HCT116 (cell line): ENCODE data around the gene WNK4. TPM values are rescaled to one million over a fixed set of nuclear protein-coding genes. Genes with fewer than 3 reads are reported as not detected.

Source experiments
- ATAC-seq: fragments of 200-7000 bp; cut with Tn5 transposase; 2 replicates; pipeline ENCODE4 v1.9.1; 2020; ENCODE audit warnings: mild to moderate bottlenecking, moderate library complexity
- BruUV-seq: library from RNA; stranded (reverse); fragments of 400-500 nt; replicated peaks from 2 replicates; lab custom pipeline; 2021; lab: Mats Ljungman, UMichigan
- CTCF ChIA-PET: fragments of 300-600 bp; sonication (Branson Sonifier 250); formaldehyde crosslinking; loops from one replicate; lab custom pipeline; 2021; ENCODE audit warnings: antibody characterized with exemption; lab: Charles Lee
- POLR2A ChIA-PET: fragments of 300-600, 350-600 bp; sonication (Branson Sonifier 250); formaldehyde crosslinking; loops from one replicate; lab custom pipeline; 2021; ENCODE audit warnings: antibody characterized with exemption; lab: Charles Lee
- RAD21 ChIA-PET, 2 experiments: fragments of 300-600 bp; sonication (Branson Sonifier 250); formaldehyde crosslinking; loops; one replicate each; lab custom pipeline; 2023; ENCODE audit warnings: low total read pairs in 2 of 2; ENCODE audit not compliant: uncharacterized antibody in 2 of 2, unreplicated experiment in 2 of 2, low non-redundant PET in 1 of 2; lab: Charles Lee
- DNase-seq: peaks from one replicate; pipeline ENCODE4 v3.0.0-alpha.2; 2010; ENCODE audit warnings: low read depth, low spot score
- H2AFZ ChIP-seq: fragments of 200-600 bp; shearing (Covaris generic), sonication (generic); 2 replicates; pipeline ENCODE4 v1.6.1; 2017; ENCODE audit warnings: low read depth, mixed run types, mixed read lengths, antibody characterized with exemption, low read length; ENCODE audit not compliant: poor library complexity, severe bottlenecking
- H3K27ac ChIP-seq: 2 replicates; pipeline ENCODE4 v1.5.1; 2012; ENCODE audit warnings: low read depth, low read length
- H3K27me3 ChIP-seq: fragments of 200-600 bp; sonication (generic); 2 replicates; pipeline ENCODE4 v1.6.1; 2016; ENCODE audit warnings: mixed run types, low read length, mixed read lengths; ENCODE audit not compliant: insufficient read depth
- H3K36me3 ChIP-seq, 2 experiments: fragments of 200-500 bp in 1 of 2; fragments of 200-600 bp in 1 of 2; sonication (Bioruptor generic) in 1 of 2; sonication (generic) in 1 of 2; 2 replicates each; pipeline versions ENCODE4 v1.5.1 to v1.6.1; 2014 to 2016; ENCODE audit warnings: low read length in 2 of 2, inconsistent platforms in 1 of 2, mixed read lengths in 1 of 2, mixed run types in 1 of 2; ENCODE audit not compliant: insufficient read depth in 2 of 2, control insufficient read depth in 1 of 2
- H3K4me1 ChIP-seq, 2 experiments: fragments of 200-600 bp in 1 of 2; sonication (generic) in 1 of 2; 2 replicates each; pipeline versions ENCODE4 v1.5.1 to v1.6.1; 2012 to 2017; ENCODE audit warnings: low read length in 2 of 2, inconsistent platforms in 1 of 2, mild to moderate bottlenecking in 1 of 2, mixed read lengths in 1 of 2, mixed run types in 1 of 2, moderate library complexity in 1 of 2; ENCODE audit not compliant: insufficient read depth in 2 of 2, control insufficient read depth in 1 of 2
- H3K4me2 ChIP-seq: fragments of 200-600 bp; sonication (generic); 2 replicates; pipeline ENCODE4 v1.6.1; 2017; ENCODE audit warnings: mixed run types, low read length, mixed read lengths
- H3K4me3 ChIP-seq, 2 experiments: fragments of 200-600 bp in 1 of 2; sonication (generic) in 1 of 2; replicated peaks in 1 of 2; 2 replicates each; pipeline ENCODE4 v1.5.1; 2011 to 2016; ENCODE audit warnings: low read length in 2 of 2, control low read depth in 1 of 2, low read depth in 1 of 2, mild to moderate bottlenecking in 1 of 2, mixed read lengths in 1 of 2, mixed run types in 1 of 2
- H3K79me2 ChIP-seq: fragments of 200-600 bp; sonication (generic); 2 replicates; pipeline ENCODE4 v1.6.1; 2017; ENCODE audit warnings: mild to moderate bottlenecking, mixed run types, low read length, moderate library complexity, mixed read lengths; ENCODE audit not compliant: insufficient read depth
- H3K9ac ChIP-seq: fragments of 200-600 bp; sonication (generic); 2 replicates; pipeline ENCODE4 v1.6.1; 2016; ENCODE audit warnings: low read length, mixed read lengths
- H3K9me2 ChIP-seq: fragments of 200-600 bp; sonication (generic), shearing (Covaris generic); 2 replicates; pipeline ENCODE4 v1.6.1; 2017; ENCODE audit warnings: mixed run types, mild to moderate bottlenecking, moderate library complexity; ENCODE audit not compliant: insufficient read depth
- H3K9me3 ChIP-seq, 2 experiments: fragments of 200-500 bp in 1 of 2; fragments of 200-600 bp in 1 of 2; sonication (Bioruptor generic) in 1 of 2; sonication (generic) in 1 of 2; 2 replicates each; pipeline ENCODE4 v1.6.1; 2014 to 2017; ENCODE audit warnings: low read length in 2 of 2, mixed read lengths in 2 of 2, inconsistent platforms in 1 of 2, low read depth in 1 of 2, mild to moderate bottlenecking in 1 of 2, mixed run types in 1 of 2, moderate library complexity in 1 of 2; ENCODE audit not compliant: control insufficient read depth in 1 of 2, insufficient read depth in 1 of 2
- H4K20me1 ChIP-seq: fragments of 200-600 bp; sonication (generic), shearing (Covaris generic); 2 replicates; pipeline ENCODE4 v1.6.1; 2017; ENCODE audit warnings: mixed run types, mild to moderate bottlenecking, moderate library complexity; ENCODE audit not compliant: insufficient read depth
- CBX3 ChIP-seq: IDR thresholded peaks from 2 replicates; pipeline ENCODE4 v1.6.1; 2012; ENCODE audit warnings: low read depth
- EGR1 ChIP-seq: IDR thresholded peaks from 2 replicates; pipeline ENCODE4 v1.6.1; 2012; ENCODE audit warnings: low read depth
- EZH2 ChIP-seq: fragments of 200-600 bp; sonication (generic); IDR thresholded peaks from 2 replicates; pipeline ENCODE4 v1.6.1; 2017; ENCODE audit warnings: antibody characterized with exemption, mixed run types
- EZH2phosphoT487 ChIP-seq: fragments of 200-600 bp; IDR thresholded peaks from 2 replicates; pipeline ENCODE4 v1.6.1; 2018; ENCODE audit warnings: antibody characterized with exemption, borderline replicate concordance
- POLR2A ChIP-seq: IDR thresholded peaks from 2 replicates; pipeline ENCODE4 v1.7.0; 2011; ENCODE audit warnings: borderline replicate concordance; ENCODE audit not compliant: insufficient read depth, insufficient read length; ENCODE audit errors: extremely low read depth
- POLR2AphosphoS5 ChIP-seq: IDR thresholded peaks from 2 replicates; pipeline ENCODE4 v1.6.1; 2011; ENCODE audit warnings: mild to moderate bottlenecking, low read depth, low read length, moderate library complexity
- RAD21 ChIP-seq: IDR thresholded peaks from 2 replicates; pipeline ENCODE4 v1.6.1; 2012; ENCODE audit warnings: low read depth, mild to moderate bottlenecking
- SRF ChIP-seq: IDR thresholded peaks from 2 replicates; pipeline ENCODE4 v1.6.1; 2012; ENCODE audit warnings: low read depth
- YY1 ChIP-seq: IDR thresholded peaks from 2 replicates; pipeline ENCODE4 v1.6.1; 2011; ENCODE audit warnings: low read length, low read depth, moderate library complexity, mild to moderate bottlenecking; ENCODE audit not compliant: insufficient replicate concordance; ENCODE audit errors: extremely low read depth
- ZFX ChIP-seq: fragments of 450-650 bp; IDR thresholded peaks from 2 replicates; pipeline ENCODE4 v1.6.1; 2017
- ZNF274 ChIP-seq: fragments of 200-500 bp; sonication (Bioruptor generic); IDR thresholded peaks from 2 replicates; pipeline ENCODE4 v1.6.1; 2014; ENCODE audit warnings: mild to moderate bottlenecking, low read depth, low read length, inconsistent platforms
- intact Hi-C: fragments of 100-400 bp; cut with micrococcal nuclease; formaldehyde crosslinking; loops from 2 replicates; pipeline ENCODE4 v1.10.0; 2022
- total RNA-seq: library from RNA; stranded (reverse); gene quantifications from one replicate; pipeline ENCODE4 v1.2.1, GENCODE V29; 2021; ENCODE audit not compliant: unreplicated experiment
- TF ChIP-seq, protein P1 (sequence below): IDR thresholded peaks from 2 replicates; pipeline ENCODE4 v1.6.1; 2012; ENCODE audit warnings: low read depth
- TF ChIP-seq, protein P2 (sequence below), 3 experiments: fragments of 200-600 bp in 1 of 3; sonication (generic) in 1 of 3; IDR thresholded peaks in 2 of 3; conservative IDR thresholded peaks in 1 of 3; 2 replicates each; pipeline ENCODE4 v1.5.1; 2012 to 2017; ENCODE audit warnings: low read depth in 2 of 3, low read length in 2 of 3, antibody characterized with exemption in 1 of 3, borderline replicate concordance in 1 of 3, control low read depth in 1 of 3, mild to moderate bottlenecking in 1 of 3, mixed read lengths in 1 of 3, mixed run types in 1 of 3, moderate library complexity in 1 of 3; ENCODE audit not compliant: insufficient read depth in 1 of 3
- TF ChIP-seq, protein P3 (sequence below): IDR thresholded peaks from 2 replicates; pipeline ENCODE4 v1.6.1; 2012
- TF ChIP-seq, protein P4 (sequence below): IDR thresholded peaks from 2 replicates; pipeline ENCODE4 v1.6.1; 2011; ENCODE audit warnings: mild to moderate bottlenecking, low read length, moderate library complexity; ENCODE audit not compliant: insufficient replicate concordance; ENCODE audit errors: extremely low read depth
- TF ChIP-seq, protein P5 (sequence below): IDR thresholded peaks from 2 replicates; pipeline ENCODE4 v1.6.1; 2012

The WNK4 gene
- total RNA-seq, 1 experiment from 2014 or later = 4.5 TPM

DNA sequence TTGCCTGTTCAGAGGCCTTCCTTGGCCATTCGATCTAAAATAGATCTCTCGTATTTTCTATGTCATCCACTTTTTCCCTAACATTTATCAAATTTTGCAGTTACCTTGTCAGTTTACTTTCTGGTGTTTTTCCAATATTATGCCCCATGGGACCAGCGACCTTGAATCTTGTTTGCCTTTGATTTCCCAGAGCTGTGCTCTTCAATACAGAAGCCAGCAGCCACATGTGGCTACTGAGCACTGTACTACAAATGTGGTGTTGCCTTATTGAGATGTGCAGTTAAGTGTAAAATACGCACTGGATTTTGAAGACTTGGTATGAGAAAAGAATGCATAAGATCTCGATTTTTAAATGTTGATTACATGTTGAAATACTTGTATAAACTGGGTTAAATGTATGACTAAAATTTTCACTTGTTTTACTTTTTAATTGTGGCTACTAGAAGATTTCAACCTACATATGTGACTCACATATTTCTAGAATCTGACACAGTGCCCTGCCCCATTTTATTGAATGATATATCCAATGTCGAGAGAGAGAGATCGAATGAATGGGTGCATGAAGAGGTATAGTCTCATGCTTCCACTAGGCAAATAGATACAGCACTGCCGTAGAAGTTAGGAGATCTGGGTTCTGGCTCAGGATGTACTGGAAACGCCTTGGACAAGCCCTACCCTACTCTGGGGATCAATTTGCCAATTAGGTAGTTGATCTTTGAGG is 52.0 kb downstream of the WNK4 start:
- no peaks in the 10 kb centered on the region for H3K9me2 ChIP-seq
- DNase-seq (no peak), ATAC-seq (peak; percentile 45)
- peaks cover 40% of the 10 kb centered on the region for H3K79me2 ChIP-seq
- no TSS peak for BruUV-seq
- H3K4me3 ChIP-seq = peak overlapping the region; percentile 89 to 93
- H3K27ac ChIP-seq = peak overlapping the region; percentile 80
- intact Hi-C loops = no loop called here
- POLR2A ChIA-PET = interaction anchor here (1.5 to 1.8 kb wide), 2 partner anchors 8 to 97 kb away, joined by 3 to 7 read pairs; partner anchors contain the start of gene BECN1
- TF ChIP-seq, protein P1, sequence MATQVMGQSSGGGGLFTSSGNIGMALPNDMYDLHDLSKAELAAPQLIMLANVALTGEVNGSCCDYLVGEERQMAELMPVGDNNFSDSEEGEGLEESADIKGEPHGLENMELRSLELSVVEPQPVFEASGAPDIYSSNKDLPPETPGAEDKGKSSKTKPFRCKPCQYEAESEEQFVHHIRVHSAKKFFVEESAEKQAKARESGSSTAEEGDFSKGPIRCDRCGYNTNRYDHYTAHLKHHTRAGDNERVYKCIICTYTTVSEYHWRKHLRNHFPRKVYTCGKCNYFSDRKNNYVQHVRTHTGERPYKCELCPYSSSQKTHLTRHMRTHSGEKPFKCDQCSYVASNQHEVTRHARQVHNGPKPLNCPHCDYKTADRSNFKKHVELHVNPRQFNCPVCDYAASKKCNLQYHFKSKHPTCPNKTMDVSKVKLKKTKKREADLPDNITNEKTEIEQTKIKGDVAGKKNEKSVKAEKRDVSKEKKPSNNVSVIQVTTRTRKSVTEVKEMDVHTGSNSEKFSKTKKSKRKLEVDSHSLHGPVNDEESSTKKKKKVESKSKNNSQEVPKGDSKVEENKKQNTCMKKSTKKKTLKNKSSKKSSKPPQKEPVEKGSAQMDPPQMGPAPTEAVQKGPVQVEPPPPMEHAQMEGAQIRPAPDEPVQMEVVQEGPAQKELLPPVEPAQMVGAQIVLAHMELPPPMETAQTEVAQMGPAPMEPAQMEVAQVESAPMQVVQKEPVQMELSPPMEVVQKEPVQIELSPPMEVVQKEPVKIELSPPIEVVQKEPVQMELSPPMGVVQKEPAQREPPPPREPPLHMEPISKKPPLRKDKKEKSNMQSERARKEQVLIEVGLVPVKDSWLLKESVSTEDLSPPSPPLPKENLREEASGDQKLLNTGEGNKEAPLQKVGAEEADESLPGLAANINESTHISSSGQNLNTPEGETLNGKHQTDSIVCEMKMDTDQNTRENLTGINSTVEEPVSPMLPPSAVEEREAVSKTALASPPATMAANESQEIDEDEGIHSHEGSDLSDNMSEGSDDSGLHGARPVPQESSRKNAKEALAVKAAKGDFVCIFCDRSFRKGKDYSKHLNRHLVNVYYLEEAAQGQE = no peak
- TF ChIP-seq CBX3 (no peak), EZH2 (no peak), EZH2phosphoT487 (no peak), ZNF274 (no peak), POLR2AphosphoS5 (no peak), SRF (no peak), POLR2A (no peak), YY1 (no peak), EGR1 (no peak), RAD21 (no peak), ZFX (no peak)
- TF ChIP-seq, protein P2, sequence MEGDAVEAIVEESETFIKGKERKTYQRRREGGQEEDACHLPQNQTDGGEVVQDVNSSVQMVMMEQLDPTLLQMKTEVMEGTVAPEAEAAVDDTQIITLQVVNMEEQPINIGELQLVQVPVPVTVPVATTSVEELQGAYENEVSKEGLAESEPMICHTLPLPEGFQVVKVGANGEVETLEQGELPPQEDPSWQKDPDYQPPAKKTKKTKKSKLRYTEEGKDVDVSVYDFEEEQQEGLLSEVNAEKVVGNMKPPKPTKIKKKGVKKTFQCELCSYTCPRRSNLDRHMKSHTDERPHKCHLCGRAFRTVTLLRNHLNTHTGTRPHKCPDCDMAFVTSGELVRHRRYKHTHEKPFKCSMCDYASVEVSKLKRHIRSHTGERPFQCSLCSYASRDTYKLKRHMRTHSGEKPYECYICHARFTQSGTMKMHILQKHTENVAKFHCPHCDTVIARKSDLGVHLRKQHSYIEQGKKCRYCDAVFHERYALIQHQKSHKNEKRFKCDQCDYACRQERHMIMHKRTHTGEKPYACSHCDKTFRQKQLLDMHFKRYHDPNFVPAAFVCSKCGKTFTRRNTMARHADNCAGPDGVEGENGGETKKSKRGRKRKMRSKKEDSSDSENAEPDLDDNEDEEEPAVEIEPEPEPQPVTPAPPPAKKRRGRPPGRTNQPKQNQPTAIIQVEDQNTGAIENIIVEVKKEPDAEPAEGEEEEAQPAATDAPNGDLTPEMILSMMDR (IDR thresholded peaks at IDR 0.05 in 2 of 3, conservative IDR thresholded peaks at IDR 0.05 in 1 of 3; ENCODE audit: borderline replicate concordance in 1 of 3, insufficient read depth in 1 of 3, low read depth in 2 of 3, low read length in 2 of 3) = no peak
- TF ChIP-seq, protein P3, sequence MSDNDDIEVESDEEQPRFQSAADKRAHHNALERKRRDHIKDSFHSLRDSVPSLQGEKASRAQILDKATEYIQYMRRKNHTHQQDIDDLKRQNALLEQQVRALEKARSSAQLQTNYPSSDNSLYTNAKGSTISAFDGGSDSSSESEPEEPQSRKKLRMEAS = no peak
- TF ChIP-seq, protein P4, sequence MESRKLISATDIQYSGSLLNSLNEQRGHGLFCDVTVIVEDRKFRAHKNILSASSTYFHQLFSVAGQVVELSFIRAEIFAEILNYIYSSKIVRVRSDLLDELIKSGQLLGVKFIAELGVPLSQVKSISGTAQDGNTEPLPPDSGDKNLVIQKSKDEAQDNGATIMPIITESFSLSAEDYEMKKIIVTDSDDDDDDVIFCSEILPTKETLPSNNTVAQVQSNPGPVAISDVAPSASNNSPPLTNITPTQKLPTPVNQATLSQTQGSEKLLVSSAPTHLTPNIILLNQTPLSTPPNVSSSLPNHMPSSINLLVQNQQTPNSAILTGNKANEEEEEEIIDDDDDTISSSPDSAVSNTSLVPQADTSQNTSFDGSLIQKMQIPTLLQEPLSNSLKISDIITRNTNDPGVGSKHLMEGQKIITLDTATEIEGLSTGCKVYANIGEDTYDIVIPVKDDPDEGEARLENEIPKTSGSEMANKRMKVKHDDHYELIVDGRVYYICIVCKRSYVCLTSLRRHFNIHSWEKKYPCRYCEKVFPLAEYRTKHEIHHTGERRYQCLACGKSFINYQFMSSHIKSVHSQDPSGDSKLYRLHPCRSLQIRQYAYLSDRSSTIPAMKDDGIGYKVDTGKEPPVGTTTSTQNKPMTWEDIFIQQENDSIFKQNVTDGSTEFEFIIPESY = no peak
- TF ChIP-seq, protein P5, sequence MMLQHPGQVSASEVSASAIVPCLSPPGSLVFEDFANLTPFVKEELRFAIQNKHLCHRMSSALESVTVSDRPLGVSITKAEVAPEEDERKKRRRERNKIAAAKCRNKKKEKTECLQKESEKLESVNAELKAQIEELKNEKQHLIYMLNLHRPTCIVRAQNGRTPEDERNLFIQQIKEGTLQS = no peak
- H2AFZ ChIP-seq = peak overlapping the region; percentile 60
- peak overlapping the region; percentile 98 for H3K9ac ChIP-seq
- H3K36me3 ChIP-seq = peaks cover 2 to 18% of the 10 kb centered on the region in 2 experiments; a peak in 2 of 4 replicates
- no peaks in the 10 kb centered on the region for H3K9me3 ChIP-seq
- peaks cover 12 to 19% of the 10 kb centered on the region in 2 experiments; a peak in 3 of 4 replicates for H3K4me1 ChIP-seq
- H3K27me3 ChIP-seq = no peaks in the 10 kb centered on the region
- CTCF ChIA-PET = interaction anchor here (0.9 to 1.9 kb wide), 3 partner anchors 8 to 254 kb away, joined by 3 to 6 read pairs (median 4); partner anchors contain the start of gene BECN1
- no peaks in the 10 kb centered on the region for H4K20me1 ChIP-seq
- RAD21 ChIA-PET = no interaction called here
- H3K4me2 ChIP-seq = peak overlapping the region; percentile 92
